HG02623 (cell line): Measurements from ENCODE around the gene DAGLA.

Experiments
- ATAC-seq: cut with Tn5 transposase; IDR thresholded peaks from one replicate; pipeline ENCODE4 v1.9.1; 2021; ENCODE audit warnings: moderate library complexity; ENCODE audit not compliant: unreplicated experiment

The DAGLA gene

DNA sequence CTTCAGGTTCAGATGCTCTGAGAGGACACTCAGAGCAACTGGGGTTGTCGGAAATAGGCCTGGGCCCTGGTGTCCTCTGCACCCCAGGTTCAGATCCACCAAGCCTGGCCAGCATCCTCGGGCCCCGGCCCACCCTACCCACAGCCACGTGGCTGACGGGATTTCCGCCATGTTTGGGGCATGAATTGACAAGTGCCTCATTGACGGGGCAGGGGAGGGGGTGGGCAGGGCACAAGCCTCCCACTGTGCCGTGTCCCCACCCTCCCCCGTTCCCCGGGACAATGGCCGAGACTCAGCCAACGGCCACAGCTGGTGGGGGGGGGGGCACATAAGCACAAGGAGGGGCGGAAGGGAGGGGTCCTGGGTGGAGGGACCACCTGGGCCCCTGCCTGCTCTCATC, 80.8 kb downstream of the DAGLA start:
- no peak for ATAC-seq

GRCh38 chr11:61761440-61762222, 81.4 kb downstream of the DAGLA start:
- ATAC-seq, result no peak

GRCh38 chr11:61762223-61762615, 82.0 kb downstream of the DAGLA start:
- ATAC-seq, result no peak

DNA sequence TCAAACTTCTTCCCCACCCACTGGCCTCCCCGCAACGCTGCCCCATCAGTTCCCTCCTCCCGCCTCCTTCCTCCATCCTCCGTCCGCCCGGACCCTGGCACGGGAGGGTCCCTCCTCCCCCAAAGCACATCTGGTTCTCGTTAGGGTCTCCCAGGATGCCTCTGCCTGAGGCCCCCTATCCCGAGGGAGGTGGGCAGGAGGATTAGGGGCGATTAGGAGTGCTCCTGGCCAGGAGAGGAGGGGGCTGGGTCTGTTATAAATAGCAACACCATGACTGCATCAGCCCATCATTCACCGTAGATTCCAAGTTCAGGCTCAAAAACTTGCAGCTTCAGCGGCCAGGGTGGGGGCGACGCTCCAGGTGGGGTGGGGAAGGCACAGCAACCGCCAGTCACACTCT, 82.6 kb downstream of the DAGLA start:
- no peak for ATAC-seq

DNA sequence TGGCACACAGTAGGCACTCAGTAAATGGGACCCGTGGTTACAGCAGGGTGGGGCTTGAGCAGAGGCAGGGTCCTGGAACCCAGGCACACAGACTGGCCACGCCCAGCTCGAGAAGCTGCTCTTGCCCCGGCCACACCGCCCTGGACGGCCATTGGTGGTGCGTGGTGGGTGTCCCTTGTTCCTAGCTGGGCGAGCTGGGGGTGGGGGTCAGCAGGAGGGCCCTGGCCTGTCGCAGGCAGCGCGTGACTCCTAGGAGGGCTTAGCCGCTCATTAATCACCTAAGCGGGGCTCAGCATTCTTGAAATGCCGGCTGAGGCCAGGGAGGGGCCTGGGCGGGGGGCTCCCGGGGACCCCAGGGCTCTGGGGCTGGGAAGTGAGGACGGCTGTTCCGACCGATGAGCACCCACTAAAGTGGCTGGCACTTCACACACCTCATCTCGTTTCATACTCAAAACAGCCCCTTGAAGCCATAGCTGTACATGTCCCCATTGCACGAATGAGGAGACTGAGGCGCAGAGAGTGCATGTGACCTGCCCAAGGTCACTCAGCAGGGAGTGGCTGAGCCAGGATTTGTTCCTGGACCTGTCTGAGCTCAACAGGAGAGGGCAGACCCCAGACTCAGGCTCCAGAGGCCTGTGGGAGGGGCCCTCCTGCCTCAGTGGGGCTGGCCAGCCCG, 83.9 kb downstream of the DAGLA start:
- ATAC-seq, result no peak

DNA sequence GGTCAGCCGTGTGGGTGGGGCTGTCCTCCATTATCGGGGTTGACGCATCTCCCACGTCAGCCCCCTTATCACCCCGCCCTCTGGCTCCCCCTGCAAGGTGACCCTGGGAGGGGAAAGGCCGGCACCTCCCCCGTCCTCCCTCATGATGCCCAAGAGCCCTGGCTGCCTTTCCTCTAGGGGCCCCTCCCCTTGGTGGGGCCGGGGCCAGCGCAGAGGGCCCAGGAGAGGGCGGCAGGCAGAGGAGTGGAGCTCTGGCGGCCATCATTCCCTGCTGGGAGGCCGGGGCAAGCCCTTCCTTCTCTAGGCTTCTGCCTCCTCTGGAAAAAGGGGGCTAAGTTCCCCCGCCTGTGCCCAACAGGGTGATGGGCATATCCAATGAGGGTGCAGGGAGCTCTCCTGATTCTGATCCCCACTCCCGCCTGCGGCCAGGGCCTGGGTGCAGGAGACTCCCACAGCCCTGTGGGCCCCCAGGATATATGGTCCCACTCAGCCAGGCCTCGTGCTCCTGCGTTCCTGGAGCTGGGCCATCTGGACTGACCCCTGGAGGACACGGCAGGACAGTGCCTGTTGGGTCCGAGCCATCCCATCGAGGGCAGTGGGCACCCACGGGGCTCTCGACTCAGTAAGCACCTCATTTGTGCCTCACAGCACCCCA, 84.5 kb downstream of the DAGLA start:
- ATAC-seq, result no peak

GRCh38 chr11:61765550-61766253, 85.5 kb downstream of the DAGLA start:
- ATAC-seq, result no peak

GRCh38 chr11:61766353-61766841, 86.2 kb downstream of the DAGLA start:
- no peak for ATAC-seq

GRCh38 chr11:61768376-61769076, 88.3 kb downstream of the DAGLA start:
- ATAC-seq, result no peak

- ATAC-seq, result no peak
Observed at GRCh38 chr11:61769169-61769920, 89.2 kb downstream of the DAGLA start.

GRCh38 chr11:61769946-61770683, 89.9 kb downstream of the DAGLA start:
- ATAC-seq, result no peak

DNA sequence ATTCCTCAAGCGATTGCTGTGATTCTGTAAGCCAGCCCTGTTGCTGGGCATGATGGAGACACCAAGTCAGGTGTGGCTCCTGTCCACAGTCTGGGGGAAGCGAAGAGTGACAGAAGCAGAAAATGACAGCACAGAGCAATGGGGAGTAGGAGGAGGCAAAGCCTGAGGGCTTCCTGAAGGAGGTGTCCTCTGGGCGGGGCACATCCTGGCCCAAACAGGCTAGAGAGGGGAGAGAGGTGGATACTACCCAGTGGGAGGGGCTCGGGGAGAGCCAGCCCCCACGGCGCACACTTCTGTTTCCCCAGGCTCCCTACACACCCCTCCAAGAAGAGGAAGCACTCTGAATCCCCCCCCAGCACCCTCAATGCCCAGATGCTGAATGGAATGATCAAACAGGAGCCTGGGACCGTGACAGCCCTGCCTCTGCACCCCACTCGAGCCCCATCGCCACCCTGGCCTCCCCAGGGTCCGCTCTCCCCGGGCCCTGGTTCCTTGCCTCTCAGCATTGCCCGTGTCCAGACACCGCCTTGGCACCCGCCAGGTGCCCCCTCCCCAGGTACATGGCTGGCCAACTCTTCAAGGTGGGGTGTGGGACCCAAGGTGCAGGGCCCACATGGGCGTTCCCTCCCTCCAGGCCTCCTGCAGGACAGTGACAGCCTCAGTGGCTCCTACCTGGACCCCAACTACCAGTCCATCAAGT, 91.2 kb downstream of the DAGLA start:
- no peak for ATAC-seq

DNA sequence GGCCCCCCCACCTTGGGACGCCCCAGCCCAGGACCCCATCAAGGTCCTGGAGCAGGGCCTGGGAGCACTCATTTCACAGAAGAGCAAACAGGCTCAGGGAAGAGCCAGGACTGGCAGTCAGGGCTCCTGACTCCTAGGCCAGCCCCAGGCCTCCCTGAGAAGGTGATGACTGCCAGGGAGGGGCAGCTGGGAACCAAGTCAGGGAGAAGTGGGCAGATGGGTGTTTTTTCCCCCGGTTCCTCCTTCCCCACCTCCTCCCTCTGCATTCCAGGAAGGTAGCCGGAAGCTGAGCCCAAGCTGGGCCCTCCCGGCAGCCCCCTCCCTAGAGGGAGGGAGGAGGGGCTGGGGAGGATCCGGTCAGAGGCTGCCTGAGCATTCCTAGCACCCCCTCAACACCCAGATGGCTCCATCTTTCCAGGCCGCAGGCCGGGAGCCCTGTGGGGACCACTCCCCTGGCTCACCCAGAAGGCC, 91.8 kb downstream of the DAGLA start:
- ATAC-seq, result no peak

- no peak for ATAC-seq
Observed at GRCh38 chr11:61773356-61773755, 93.2 kb downstream of the DAGLA start.

- ATAC-seq, result no peak
Observed at GRCh38 chr11:61773809-61774208, 93.6 kb downstream of the DAGLA start.

DNA sequence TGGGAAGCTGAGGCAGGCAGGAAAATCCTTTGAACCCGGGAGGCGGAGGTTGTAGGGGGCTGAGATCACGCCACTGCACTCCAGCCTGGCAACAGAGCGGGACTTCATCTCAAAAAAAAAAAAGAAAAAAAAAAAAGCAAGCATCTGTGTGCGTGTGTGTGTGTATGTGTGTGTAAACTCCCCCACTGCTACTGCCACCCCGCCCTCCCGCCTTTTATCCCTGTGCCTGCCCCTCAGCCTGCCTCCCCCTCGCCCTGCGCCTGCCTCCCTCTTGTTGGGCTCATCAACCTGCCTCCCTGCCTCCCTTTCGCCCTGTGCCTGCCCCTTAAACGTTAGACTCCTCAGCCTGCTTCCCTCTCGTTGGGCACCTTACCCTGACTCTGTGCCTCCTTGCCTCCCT, 94.2 kb downstream of the DAGLA start:
- no peak for ATAC-seq

DNA sequence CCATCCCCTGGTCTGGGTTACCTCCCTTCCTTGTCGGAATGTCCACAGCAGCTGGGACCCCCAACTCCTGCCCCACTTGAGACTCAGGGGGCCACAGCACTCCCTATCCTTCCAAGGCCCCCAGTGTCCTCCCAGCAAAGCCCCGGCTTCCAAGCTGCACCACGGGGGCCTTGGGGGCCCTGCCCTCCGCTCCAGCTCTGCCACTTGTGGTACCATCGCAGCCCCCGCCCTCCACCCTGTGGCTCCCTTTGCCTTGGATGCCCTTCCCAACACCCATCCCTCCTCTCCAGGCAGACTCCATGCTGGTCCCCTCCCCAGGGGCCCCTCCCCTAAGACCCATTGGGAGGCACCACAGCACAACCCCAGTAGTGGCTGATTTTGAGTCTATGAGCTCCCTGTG, 94.9 kb downstream of the DAGLA start:
- ATAC-seq, result no peak
